SK-N-SH (cell line): ENCODE data around the gene RERG. TPM values are rescaled to one million over a fixed set of nuclear protein-coding genes. Genes with fewer than 3 reads are reported as not detected.

ENCODE experiments used
- CTCF ChIA-PET: fragments of 300-600, 350-600 bp; formaldehyde crosslinking; extraction: SDS; loops from one replicate; lab custom pipeline; 2021; lab: Yijun Ruan, JAX
- POLR2A ChIA-PET: fragments of 350-600 bp; sonication (Branson Sonifier 250); formaldehyde crosslinking; extraction: SDS; loops from one replicate; lab custom pipeline; 2020; ENCODE audit warnings: antibody characterized with exemption, inconsistent platforms; lab: Yijun Ruan, JAX
- DNase-seq: peaks from one replicate; pipeline ENCODE4 v3.0.0; 2012
- H2AFZ ChIP-seq: fragments of 200-600 bp; sonication (generic); 2 replicates; pipeline ENCODE4 v1.8.1; 2016; ENCODE audit warnings: antibody characterized with exemption, mild to moderate bottlenecking, low read depth
- H3F3A ChIP-seq: fragments of 200-600 bp; sonication (generic); replicated peaks from 2 replicates; pipeline ENCODE3; 2016; ENCODE audit warnings: antibody characterized with exemption, mild to moderate bottlenecking; ENCODE audit not compliant: insufficient read depth
- H3K27ac ChIP-seq, 2 experiments: fragments of 200-500 bp in 1 of 2; fragments of 200-600 bp in 1 of 2; sonication (Bioruptor generic) in 1 of 2; sonication (generic), shearing (Covaris generic) in 1 of 2; 2 replicates each; pipeline versions ENCODE4 v1.5.1 to v1.6.1; 2014 to 2016; ENCODE audit warnings: low read depth in 2 of 2, inconsistent platforms in 1 of 2, low read length in 1 of 2, mild to moderate bottlenecking in 1 of 2, mixed read lengths in 1 of 2
- H3K27me3 ChIP-seq: fragments of 200-600 bp; sonication (generic), shearing (Covaris generic); 2 replicates; pipeline ENCODE4 v1.6.1; 2016; ENCODE audit warnings: mixed run types; ENCODE audit not compliant: insufficient read depth
- H3K36me3 ChIP-seq, 2 experiments: fragments of 200-500 bp in 1 of 2; fragments of 200-600 bp in 1 of 2; sonication (Bioruptor generic) in 1 of 2; sonication (generic) in 1 of 2; replicated peaks in 1 of 2; 2 replicates each; pipeline versions ENCODE3 to v1.5.1; 2014 to 2016; ENCODE audit warnings: low read length in 1 of 2, mild to moderate bottlenecking in 1 of 2; ENCODE audit not compliant: insufficient read depth in 2 of 2, control insufficient read depth in 1 of 2
- H3K4me1 ChIP-seq, 2 experiments: fragments of 200-500 bp in 1 of 2; fragments of 200-600 bp in 1 of 2; sonication (Bioruptor generic) in 1 of 2; sonication (generic), shearing (Covaris generic) in 1 of 2; 2 replicates each; pipeline versions ENCODE4 v1.5.1 to v1.6.1; 2014 to 2016; ENCODE audit warnings: low read depth in 1 of 2, low read length in 1 of 2, mixed run types in 1 of 2; ENCODE audit not compliant: insufficient read depth in 2 of 2, control insufficient read depth in 1 of 2
- H3K4me2 ChIP-seq: fragments of 200-600 bp; sonication (generic), shearing (Covaris generic); 2 replicates; pipeline ENCODE4 v1.6.1; 2017; ENCODE audit warnings: mixed run types
- H3K4me3 ChIP-seq, 2 experiments: fragments of 200-500 bp in 1 of 2; fragments of 200-600 bp in 1 of 2; sonication (Bioruptor generic) in 1 of 2; sonication (generic), shearing (Covaris generic) in 1 of 2; 2 replicates each; pipeline versions ENCODE4 v1.5.1 to v1.8.1; 2014 to 2016; ENCODE audit warnings: low read depth in 2 of 2, inconsistent platforms in 1 of 2, low read length in 1 of 2, mild to moderate bottlenecking in 1 of 2, mixed read lengths in 1 of 2, moderate library complexity in 1 of 2
- H3K79me2 ChIP-seq: fragments of 200-600 bp; sonication (generic); 2 replicates; pipeline ENCODE4 v1.8.1; 2017; ENCODE audit warnings: mild to moderate bottlenecking; ENCODE audit not compliant: insufficient read depth
- H3K9ac ChIP-seq: fragments of 200-600 bp; sonication (generic); 2 replicates; pipeline ENCODE4 v1.6.1; 2017; ENCODE audit warnings: mixed run types
- H3K9me2 ChIP-seq: fragments of 200-600 bp; sonication (generic); 2 replicates; pipeline ENCODE4 v1.6.1; 2017; ENCODE audit warnings: mixed run types
- H3K9me3 ChIP-seq: fragments of 200-600 bp; sonication (generic); 2 replicates; pipeline ENCODE4 v1.6.1; 2017; ENCODE audit warnings: mixed run types, mild to moderate bottlenecking, moderate library complexity
- H4K20me1 ChIP-seq: fragments of 200-600 bp; sonication (generic); 2 replicates; pipeline ENCODE4 v1.6.1; 2017; ENCODE audit warnings: mild to moderate bottlenecking, mixed run types; ENCODE audit not compliant: insufficient read depth
- EZH2phosphoT487 ChIP-seq: fragments of 200-600 bp; sonication (generic); IDR thresholded peaks from 2 replicates; pipeline ENCODE4 v1.6.1; 2017; ENCODE audit warnings: low read depth, mixed run types, mild to moderate bottlenecking, antibody characterized with exemption, moderate library complexity, borderline replicate concordance
- FOXJ3 ChIP-seq: sonication (generic); formaldehyde crosslinking; IDR thresholded peaks from 2 replicates; pipeline ENCODE4 v1.5.1; 2020; ENCODE audit warnings: mild to moderate bottlenecking, missing genetic modification reagents
- FOXM1 ChIP-seq: IDR thresholded peaks from 2 replicates; pipeline ENCODE4 v1.4.0; 2012; ENCODE audit warnings: low read depth, mild to moderate bottlenecking
- JUND ChIP-seq: IDR thresholded peaks from 2 replicates; pipeline ENCODE4 v1.4.0; 2012
- MEF2A ChIP-seq: IDR thresholded peaks from 2 replicates; pipeline ENCODE4 v1.4.0; 2012; ENCODE audit warnings: low read depth, borderline replicate concordance
- MXI1 ChIP-seq: IDR thresholded peaks from 2 replicates; pipeline ENCODE4 v1.6.1; 2012; ENCODE audit warnings: mild to moderate bottlenecking, low read depth, low read length, improper control_type of control experiment
- NFIC ChIP-seq: IDR thresholded peaks from 2 replicates; pipeline ENCODE4 v1.4.0; 2012; ENCODE audit warnings: borderline replicate concordance
- POLR2AphosphoS5 ChIP-seq: IDR thresholded peaks from 2 replicates; pipeline ENCODE4 v1.6.1; 2012; ENCODE audit warnings: low read depth, low read length
- RXRA ChIP-seq: IDR thresholded peaks from 2 replicates; pipeline ENCODE4 v1.4.0; 2012; ENCODE audit warnings: low read depth, mild to moderate bottlenecking, borderline replicate concordance
- TAF1 ChIP-seq: IDR thresholded peaks from 2 replicates; pipeline ENCODE4 v1.6.1; 2012; ENCODE audit warnings: low read depth, mild to moderate bottlenecking, low read length, moderate library complexity, borderline replicate concordance
- TEAD4 ChIP-seq: IDR thresholded peaks from 2 replicates; pipeline ENCODE4 v1.4.0; 2012; ENCODE audit warnings: mild to moderate bottlenecking, borderline replicate concordance; ENCODE audit not compliant: insufficient read depth
- WGBS: methylation state at CpG from one replicate; pipeline ENCODE4 v1.1.6; 2017; ENCODE audit warnings: low lambda C conversion rate; 5-methylcytosine and 5-hydroxymethylcytosine counted together
- polyA plus RNA-seq, 3 experiments: library from polyadenylated mRNA; depleted of rRNA; stranded (reverse); fragments of >200 nt; gene quantifications; 2 replicates each; pipeline ENCODE4 v1.2.3, GENCODE V29; 2012
- TF ChIP-seq, protein P1 (sequence below): IDR thresholded peaks from 2 replicates; pipeline ENCODE4 v1.4.0; 2012; ENCODE audit warnings: low read depth, borderline replicate concordance
- TF ChIP-seq, protein P2 (sequence below): fragments of 200-600 bp; sonication (generic); IDR thresholded peaks from 2 replicates; pipeline ENCODE4 v1.6.1; 2017; ENCODE audit warnings: antibody characterized with exemption, mild to moderate bottlenecking, moderate library complexity
- TF ChIP-seq, protein P3 (sequence below): fragments of 150-350 bp; IDR thresholded peaks from 2 replicates; pipeline ENCODE4 v1.6.1; 2016; ENCODE audit warnings: mild to moderate bottlenecking, low read depth, low read length

RERG gene
- polyA plus RNA-seq, 1 of the 3 experiments (the other 2 are of a cell fraction), result 0.49 TPM

DNA sequence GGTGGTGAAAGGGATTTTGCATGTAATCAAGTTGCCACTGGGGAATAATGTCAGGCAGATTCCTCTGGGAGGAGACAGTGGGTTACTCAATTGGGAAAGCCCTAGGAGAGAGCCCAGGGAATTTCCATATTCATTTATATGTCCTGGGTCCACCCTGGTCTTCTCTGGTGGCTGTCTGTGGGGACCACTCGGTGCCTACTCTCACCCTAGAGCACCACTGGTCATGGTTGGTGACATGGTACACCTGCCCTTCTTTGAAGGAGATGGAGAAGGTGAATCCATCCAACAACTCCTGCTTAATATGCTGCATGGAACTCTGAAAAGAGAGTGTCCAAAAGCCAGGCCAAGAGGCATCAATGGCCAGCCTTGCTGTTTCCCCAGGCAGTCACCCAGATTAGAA, 12.8 kb upstream of the RERG start:
- no peak for DNase-seq
- no peak overlapping the region for H3K4me3 ChIP-seq
- 0% methylated on average over 1 of the region's 1 CpG for WGBS
- no peak overlapping the region for H2AFZ ChIP-seq
- H3K36me3 ChIP-seq, result no peaks in the 10 kb centered on the region
- no peak overlapping the region for H3K4me2 ChIP-seq
- no peak overlapping the region for H3K27ac ChIP-seq
- no peaks in the 10 kb centered on the region for H3K4me1 ChIP-seq
- no peaks in the 10 kb centered on the region for H3K9me3 ChIP-seq
- ChIA-PET POLR2A (no interaction called here), CTCF (interaction anchor here (2.6 kb wide), 1 partner anchor 35 kb away, joined by 11 read pairs; no protein-coding TSS in a partner anchor)
- H3K79me2 ChIP-seq, result no peaks in the 10 kb centered on the region
- H3K27me3 ChIP-seq, result peaks cover 3% of the 10 kb centered on the region; the same call in 1 of the 2 replicates
- TF ChIP-seq JUND, result no peak
- TF ChIP-seq, protein P1, sequence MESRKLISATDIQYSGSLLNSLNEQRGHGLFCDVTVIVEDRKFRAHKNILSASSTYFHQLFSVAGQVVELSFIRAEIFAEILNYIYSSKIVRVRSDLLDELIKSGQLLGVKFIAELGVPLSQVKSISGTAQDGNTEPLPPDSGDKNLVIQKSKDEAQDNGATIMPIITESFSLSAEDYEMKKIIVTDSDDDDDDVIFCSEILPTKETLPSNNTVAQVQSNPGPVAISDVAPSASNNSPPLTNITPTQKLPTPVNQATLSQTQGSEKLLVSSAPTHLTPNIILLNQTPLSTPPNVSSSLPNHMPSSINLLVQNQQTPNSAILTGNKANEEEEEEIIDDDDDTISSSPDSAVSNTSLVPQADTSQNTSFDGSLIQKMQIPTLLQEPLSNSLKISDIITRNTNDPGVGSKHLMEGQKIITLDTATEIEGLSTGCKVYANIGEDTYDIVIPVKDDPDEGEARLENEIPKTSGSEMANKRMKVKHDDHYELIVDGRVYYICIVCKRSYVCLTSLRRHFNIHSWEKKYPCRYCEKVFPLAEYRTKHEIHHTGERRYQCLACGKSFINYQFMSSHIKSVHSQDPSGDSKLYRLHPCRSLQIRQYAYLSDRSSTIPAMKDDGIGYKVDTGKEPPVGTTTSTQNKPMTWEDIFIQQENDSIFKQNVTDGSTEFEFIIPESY, result no peak
- TF ChIP-seq POLR2AphosphoS5, result no peak
- TF ChIP-seq MXI1, result no peak
- no peak for TF ChIP-seq TEAD4
- TF ChIP-seq, protein P2, sequence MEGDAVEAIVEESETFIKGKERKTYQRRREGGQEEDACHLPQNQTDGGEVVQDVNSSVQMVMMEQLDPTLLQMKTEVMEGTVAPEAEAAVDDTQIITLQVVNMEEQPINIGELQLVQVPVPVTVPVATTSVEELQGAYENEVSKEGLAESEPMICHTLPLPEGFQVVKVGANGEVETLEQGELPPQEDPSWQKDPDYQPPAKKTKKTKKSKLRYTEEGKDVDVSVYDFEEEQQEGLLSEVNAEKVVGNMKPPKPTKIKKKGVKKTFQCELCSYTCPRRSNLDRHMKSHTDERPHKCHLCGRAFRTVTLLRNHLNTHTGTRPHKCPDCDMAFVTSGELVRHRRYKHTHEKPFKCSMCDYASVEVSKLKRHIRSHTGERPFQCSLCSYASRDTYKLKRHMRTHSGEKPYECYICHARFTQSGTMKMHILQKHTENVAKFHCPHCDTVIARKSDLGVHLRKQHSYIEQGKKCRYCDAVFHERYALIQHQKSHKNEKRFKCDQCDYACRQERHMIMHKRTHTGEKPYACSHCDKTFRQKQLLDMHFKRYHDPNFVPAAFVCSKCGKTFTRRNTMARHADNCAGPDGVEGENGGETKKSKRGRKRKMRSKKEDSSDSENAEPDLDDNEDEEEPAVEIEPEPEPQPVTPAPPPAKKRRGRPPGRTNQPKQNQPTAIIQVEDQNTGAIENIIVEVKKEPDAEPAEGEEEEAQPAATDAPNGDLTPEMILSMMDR, result no peak
- TF ChIP-seq FOXM1, result no peak
- TF ChIP-seq RXRA, result no peak
- no peak for TF ChIP-seq MEF2A
- TF ChIP-seq TAF1, result no peak
- H3K9ac ChIP-seq, result no peak overlapping the region
- H3K9me2 ChIP-seq, result no peaks in the 10 kb centered on the region
- no peaks in the 10 kb centered on the region for H3F3A ChIP-seq
- no peaks in the 10 kb centered on the region for H4K20me1 ChIP-seq

DNA sequence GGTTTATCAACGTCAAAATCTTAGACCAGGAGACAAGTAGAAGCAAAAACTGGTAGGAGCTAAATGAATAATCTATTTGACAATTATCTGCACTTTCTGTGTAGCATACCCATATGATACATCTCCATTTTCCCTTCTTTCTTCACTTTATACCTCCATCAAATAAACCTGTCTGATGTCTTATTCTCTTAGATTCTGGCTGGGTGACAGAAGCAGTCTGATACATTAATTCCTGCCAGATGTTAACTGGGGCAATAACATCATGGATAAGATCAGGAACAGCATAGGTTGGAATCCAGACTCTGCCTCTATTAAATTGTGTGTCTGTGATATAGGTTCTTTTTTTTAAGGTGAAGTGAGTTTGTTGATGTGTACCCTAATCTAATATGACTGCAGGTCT, 11.7 kb upstream of the RERG start:
- H3K36me3 ChIP-seq, result no peaks in the 10 kb centered on the region
- H4K20me1 ChIP-seq, result no peaks in the 10 kb centered on the region
- H3K9me2 ChIP-seq, result no peaks in the 10 kb centered on the region
- H3K4me2 ChIP-seq, result no peak overlapping the region
- POLR2A ChIA-PET, result no interaction called here
- CTCF ChIA-PET, result interaction anchor here (1.1 to 2.6 kb wide), 3 partner anchors 11 to 36 kb away, joined by 3 to 11 read pairs (median 6); partner anchors contain the start of gene RERG
- DNase-seq, result no peak
- WGBS, result 0% methylated on average over 1 of the region's 1 CpG
- H3K27me3 ChIP-seq, result peaks cover 9% of the 10 kb centered on the region; the same call in 1 of the 2 replicates
- no peaks in the 10 kb centered on the region for H3K79me2 ChIP-seq
- no peak for TF ChIP-seq POLR2AphosphoS5
- TF ChIP-seq EZH2phosphoT487, result no peak
- TF ChIP-seq, protein P3, sequence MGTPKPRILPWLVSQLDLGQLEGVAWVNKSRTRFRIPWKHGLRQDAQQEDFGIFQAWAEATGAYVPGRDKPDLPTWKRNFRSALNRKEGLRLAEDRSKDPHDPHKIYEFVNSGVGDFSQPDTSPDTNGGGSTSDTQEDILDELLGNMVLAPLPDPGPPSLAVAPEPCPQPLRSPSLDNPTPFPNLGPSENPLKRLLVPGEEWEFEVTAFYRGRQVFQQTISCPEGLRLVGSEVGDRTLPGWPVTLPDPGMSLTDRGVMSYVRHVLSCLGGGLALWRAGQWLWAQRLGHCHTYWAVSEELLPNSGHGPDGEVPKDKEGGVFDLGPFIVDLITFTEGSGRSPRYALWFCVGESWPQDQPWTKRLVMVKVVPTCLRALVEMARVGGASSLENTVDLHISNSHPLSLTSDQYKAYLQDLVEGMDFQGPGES, result no peak
- TF ChIP-seq NFIC, result no peak
- TF ChIP-seq FOXJ3 (CRISPR knock-in tag), result no peak
- no peaks in the 10 kb centered on the region for H3K9me3 ChIP-seq
- H3F3A ChIP-seq, result no peaks in the 10 kb centered on the region
- no peak overlapping the region for H3K9ac ChIP-seq
- no peak overlapping the region for H3K4me3 ChIP-seq
- no peak overlapping the region for H3K27ac ChIP-seq
- no peak overlapping the region for H2AFZ ChIP-seq
- no peaks in the 10 kb centered on the region for H3K4me1 ChIP-seq
